CD14-positive monocyte (primary cell): Measurements from ENCODE around the gene ACSS1. TPM values are rescaled to one million over a fixed set of nuclear protein-coding genes. Genes with fewer than 3 reads are reported as not detected.
A peak's percentile ranks its signal among the peaks of the same experiment; 100 is the strongest.

Experiments
- DNase-seq, 3 donors: peaks; one replicate each; pipeline ENCODE4 v3.0.0-alpha.2; 2011 to 2022
- H2AFZ ChIP-seq: 2 replicates; pipeline ENCODE4 v1.6.0; 2012; ENCODE audit warnings: mild to moderate bottlenecking, low read depth, low read length, inconsistent platforms; ENCODE audit not compliant: insufficient read depth, poor library complexity, severe bottlenecking
- H3K27ac ChIP-seq, 2 donors: 1 replicate in 1 of 2; 2 replicates in 1 of 2; pipeline ENCODE4 v1.5.1; 2012 to 2013; ENCODE audit warnings: low read length in 2 of 2, control low read depth in 1 of 2, inconsistent platforms in 1 of 2, low read depth in 1 of 2, mild to moderate bottlenecking in 1 of 2
- H3K27me3 ChIP-seq, 2 donors: one replicate each; pipeline versions ENCODE4 v1.6.0 to v1.6.1; 2011 to 2013; ENCODE audit warnings: low read length in 2 of 2; ENCODE audit not compliant: control insufficient read depth in 2 of 2, insufficient read depth in 2 of 2
- H3K36me3 ChIP-seq, 2 donors: replicated peaks in 1 of 2; 1 replicate in 1 of 2; 2 replicates in 1 of 2; pipeline versions ENCODE4 v1.5.1 to v1.6.1; 2012 to 2013; ENCODE audit warnings: low read length in 2 of 2, control low read depth in 1 of 2, inconsistent platforms in 1 of 2, mild to moderate bottlenecking in 1 of 2; ENCODE audit not compliant: insufficient read depth in 2 of 2, control insufficient read depth in 1 of 2
- H3K4me1 ChIP-seq, 2 donors: 1 replicate in 1 of 2; 2 replicates in 1 of 2; pipeline versions ENCODE4 v1.5.1 to v1.6.1; 2012 to 2013; ENCODE audit warnings: low read length in 2 of 2, control low read depth in 1 of 2, inconsistent platforms in 1 of 2, mild to moderate bottlenecking in 1 of 2, moderate library complexity in 1 of 2; ENCODE audit not compliant: insufficient read depth in 2 of 2, control insufficient read depth in 1 of 2
- H3K4me2 ChIP-seq: replicated peaks from 2 replicates; pipeline ENCODE3; 2012; ENCODE audit warnings: low read length, moderate library complexity, mild to moderate bottlenecking; ENCODE audit not compliant: poor library complexity, severe bottlenecking; ENCODE audit errors: extremely low read depth
- H3K4me3 ChIP-seq, 3 experiments: fragments of 200-600 bp in 1 of 3; sonication (generic) in 1 of 3; replicated peaks in 1 of 3; 1 replicate in 2 of 3; 2 replicates in 1 of 3; pipeline ENCODE4 v1.5.1; 2011 to 2013; ENCODE audit warnings: low read length in 3 of 3, mild to moderate bottlenecking in 3 of 3, control low read depth in 2 of 3, low read depth in 2 of 3, inconsistent platforms in 1 of 3, moderate library complexity in 1 of 3
- H3K79me2 ChIP-seq: 2 replicates; pipeline ENCODE4 v1.6.0; 2012; ENCODE audit warnings: mild to moderate bottlenecking, control low read depth, inconsistent platforms, low read length, moderate library complexity; ENCODE audit not compliant: insufficient read depth
- H3K9ac ChIP-seq: 2 replicates; pipeline ENCODE4 v1.6.0; 2017; ENCODE audit warnings: low read length, mild to moderate bottlenecking; ENCODE audit not compliant: insufficient read depth, poor library complexity, severe bottlenecking
- H3K9me3 ChIP-seq, 2 donors: replicated peaks in 1 of 2; 1 replicate in 1 of 2; 2 replicates in 1 of 2; pipeline versions ENCODE4 v1.5.1 to v1.6.1; 2012 to 2013; ENCODE audit warnings: low read length in 2 of 2, control low read depth in 1 of 2; ENCODE audit not compliant: control insufficient read depth in 1 of 2, insufficient read depth in 1 of 2
- H4K20me1 ChIP-seq: 2 replicates; pipeline ENCODE4 v1.6.0; 2012; ENCODE audit warnings: mild to moderate bottlenecking, low read length, control low read depth, moderate library complexity; ENCODE audit not compliant: insufficient read depth
- H3K27ac Mint-ChIP-seq, 7 donors: one replicate each; pipeline ENCODE4 v1.8.0; 2020; ENCODE audit warnings: mild to moderate bottlenecking in 7 of 7, mixed read lengths in 7 of 7, moderate library complexity in 6 of 7, inconsistent platforms in 2 of 7
- H3K27me3 Mint-ChIP-seq, 3 donors: one replicate each; pipeline ENCODE4 v1.8.0; 2021 to 2022; ENCODE audit warnings: low read depth in 3 of 3, mild to moderate bottlenecking in 3 of 3, mixed read lengths in 3 of 3, moderate library complexity in 3 of 3, inconsistent platforms in 1 of 3
- H3K36me3 Mint-ChIP-seq, 2 donors: one replicate each; pipeline ENCODE4 v1.8.0; 2020; ENCODE audit warnings: mixed read lengths in 2 of 2, inconsistent platforms in 1 of 2, mild to moderate bottlenecking in 1 of 2
- H3K4me1 Mint-ChIP-seq: one replicate; pipeline ENCODE4 v1.8.0; 2020; ENCODE audit warnings: mild to moderate bottlenecking, mixed read lengths
- H3K4me3 Mint-ChIP-seq, 2 donors: one replicate each; pipeline ENCODE4 v1.8.0; 2020; ENCODE audit warnings: mild to moderate bottlenecking in 2 of 2, mixed read lengths in 2 of 2, moderate library complexity in 1 of 2
- H3K9me3 Mint-ChIP-seq, 7 donors: one replicate each; pipeline ENCODE4 v1.8.0; 2020 to 2022; ENCODE audit warnings: mixed read lengths in 7 of 7, mild to moderate bottlenecking in 6 of 7, moderate library complexity in 6 of 7, inconsistent platforms in 2 of 7
- CTCF ChIP-seq: fragments of 200-600 bp; IDR thresholded peaks from one replicate; pipeline ENCODE4 v1.8.0; 2022; ENCODE audit warnings: antibody characterized with exemption, mild to moderate bottlenecking
- WGBS: methylation state at CpG from one replicate; pipeline ENCODE4 v1.1.5; 2013; ENCODE audit warnings: missing lambda C conversion rate; ENCODE audit not compliant: insufficient coverage; 5-methylcytosine and 5-hydroxymethylcytosine counted together
- intact Hi-C, 2 donors: fragments of 100-400 bp; cut with micrococcal nuclease; formaldehyde crosslinking; loops; one replicate each; pipeline versions ENCODE4 v1.15.0 to v1.15.1; 2023
- polyA plus RNA-seq, 3 donors: library from polyadenylated mRNA; depleted of rRNA in 1 of 3; unstranded in 2 of 3; stranded (reverse) in 1 of 3; fragments of 300-500 nt in 2 of 3; fragments of >200 nt in 1 of 3; fragmentation: Illumina TruSeq in 2 of 3; gene quantifications; 1 replicate in 2 of 3; 2 replicates in 1 of 3; pipeline ENCODE4 v1.2.3, GENCODE V29; 2012 to 2021

Gene ACSS1
- polyA plus RNA-seq, 3 donors = 26.6 to 32.0 (median 27.6) TPM

GRCh38 chr20:25040438-25040831 lies 17.5 kb downstream of the ACSS1 start:
- H3K9ac ChIP-seq = no peak overlapping the region
- H3K4me3 Mint-ChIP-seq = no peak overlapping the region
- H3K79me2 ChIP-seq = peaks cover 3% of the 10 kb centered on the region
- no peaks in the 10 kb centered on the region for H3K27me3 Mint-ChIP-seq
- 83% methylated on average over 5 of the region's 6 CpGs for WGBS
- H3K36me3 Mint-ChIP-seq = peaks cover 3 to 12% of the 10 kb centered on the region in 2 donors
- no peak overlapping the region for H2AFZ ChIP-seq
- no peaks in the 10 kb centered on the region for H3K9me3 Mint-ChIP-seq
- intact Hi-C loops = no loop called here
- no peaks in the 10 kb centered on the region for H3K27me3 ChIP-seq
- no peaks in the 10 kb centered on the region for H3K9me3 ChIP-seq
- peaks cover 16% of the 10 kb centered on the region for H4K20me1 ChIP-seq
- no peak for DNase-seq
- H3K36me3 ChIP-seq = peaks cover 0 to 10% of the 10 kb centered on the region in 2 donors
- H3K27ac ChIP-seq = no peak overlapping the region
- H3K4me2 ChIP-seq = no peak overlapping the region
- peaks cover 41% of the 10 kb centered on the region for H3K4me1 Mint-ChIP-seq
- peak overlapping the region in 2 of 7 donors; percentile 22 to 54 for H3K27ac Mint-ChIP-seq
- no peak for TF ChIP-seq CTCF
- H3K4me3 ChIP-seq = no peak overlapping the region
- peaks cover 29 to 35% of the 10 kb centered on the region in 2 donors for H3K4me1 ChIP-seq

- Histone ChIP-seq H2AFZ (no peak overlapping the region), H3K27ac (peak overlapping the region in 1 of 2 donors; percentile 23), H3K79me2 (peaks cover 3% of the 10 kb centered on the region), H3K27me3 (no peaks in the 10 kb centered on the region), H3K36me3 (peaks cover 0 to 10% of the 10 kb centered on the region in 2 donors), H3K9me3 (no peaks in the 10 kb centered on the region), H3K9ac (no peak overlapping the region), H3K4me1 (peaks cover 29 to 35% of the 10 kb centered on the region in 2 donors), H4K20me1 (peaks cover 16% of the 10 kb centered on the region), H3K4me2 (no peak overlapping the region), H3K4me3 (no peak overlapping the region)
- peak overlapping the region in 2 of 7 donors; percentile 37 to 54 for H3K27ac Mint-ChIP-seq
- WGBS = 78% methylated on average over 4 of the region's 9 CpGs
- peaks cover 41% of the 10 kb centered on the region for H3K4me1 Mint-ChIP-seq
- H3K36me3 Mint-ChIP-seq = peaks cover 3 to 12% of the 10 kb centered on the region in 2 donors
- no peak for DNase-seq
- H3K4me3 Mint-ChIP-seq = no peak overlapping the region
- H3K27me3 Mint-ChIP-seq = no peaks in the 10 kb centered on the region
- no peaks in the 10 kb centered on the region for H3K9me3 Mint-ChIP-seq
- intact Hi-C loops = no loop called here
- no peak for TF ChIP-seq CTCF
Measured at GRCh38 chr20:25039697-25040437, 18.1 kb downstream of the ACSS1 start.
